Fibroblast of skin of scalp (primary cell): ENCODE measurements around the gene IGF2BP2.
"Not testable (repeated sequence)": the region's sequence is repeated elsewhere in the genome, so short reads cannot be mapped to it uniquely, and the experiment has no call there.

ENCODE experiments used
- DNase-seq: peaks from one replicate; pipeline ENCODE4 v3.0.0-alpha.2; 2013

Gene IGF2BP2

GRCh38 chr3:185797993-185798830 lies 26.6 kb downstream of the IGF2BP2 start:
- DNase-seq = peak; percentile 35

- no peak for DNase-seq
Measured at GRCh38 chr3:185797108-185797881, 27.5 kb downstream of the IGF2BP2 start.

- no peak for DNase-seq
Measured at GRCh38 chr3:185796431-185797107, 28.3 kb downstream of the IGF2BP2 start.

- DNase-seq = no peak
Measured at GRCh38 chr3:185793381-185793780, 31.5 kb downstream of the IGF2BP2 start.

- DNase-seq = no peak
Measured at GRCh38 chr3:185792955-185793354, 31.9 kb downstream of the IGF2BP2 start.

- no peak for DNase-seq
Measured at GRCh38 chr3:185789891-185790830, 34.7 kb downstream of the IGF2BP2 start.

GRCh38 chr3:185789134-185789533 lies 35.7 kb downstream of the IGF2BP2 start:
- DNase-seq = no peak

- no peak for DNase-seq
Measured at GRCh38 chr3:185788292-185788691, 36.5 kb downstream of the IGF2BP2 start.

- DNase-seq = no peak
Measured at GRCh38 chr3:185786956-185787877, 37.6 kb downstream of the IGF2BP2 start.

- not testable (repeated sequence) for DNase-seq
Measured at GRCh38 chr3:185786258-185786657, 38.6 kb downstream of the IGF2BP2 start.

- no peak for DNase-seq
Measured at GRCh38 chr3:185784317-185784716, 40.5 kb downstream of the IGF2BP2 start.

- DNase-seq = peak; percentile 87
Measured at GRCh38 chr3:185781759-185782158, 43.1 kb downstream of the IGF2BP2 start.

GRCh38 chr3:185779461-185779860 lies 45.4 kb downstream of the IGF2BP2 start:
- DNase-seq = no peak

GRCh38 chr3:185778821-185779220 lies 46.0 kb downstream of the IGF2BP2 start:
- DNase-seq = no peak

GRCh38 chr3:185778094-185778493 lies 46.7 kb downstream of the IGF2BP2 start:
- DNase-seq = no peak

GRCh38 chr3:185770109-185770508 lies 54.7 kb downstream of the IGF2BP2 start:
- DNase-seq = no peak

- DNase-seq = peak; percentile 61
Measured at GRCh38 chr3:185768578-185768982, 56.3 kb downstream of the IGF2BP2 start.

- no peak for DNase-seq
Measured at GRCh38 chr3:185767002-185767688, 57.7 kb downstream of the IGF2BP2 start.

- no peak for DNase-seq
Measured at GRCh38 chr3:185766329-185767001, 58.4 kb downstream of the IGF2BP2 start.

GRCh38 chr3:185764980-185765370 lies 59.9 kb downstream of the IGF2BP2 start:
- no peak for DNase-seq
